KMS-11 (cell line): ENCODE results near the gene MFSD11.
"Not testable (repeated sequence)": the region's sequence is repeated elsewhere in the genome, so short reads cannot be mapped to it uniquely, and the experiment has no call there.

Source experiments
- H2AFZ ChIP-seq: fragments of 200-600 bp; sonication (generic); 2 replicates; pipeline ENCODE4 v1.6.1; 2016; ENCODE audit warnings: antibody characterized with exemption, mixed run types, low read depth
- H3K27ac ChIP-seq: fragments of 200-600 bp; sonication (generic); 2 replicates; pipeline ENCODE4 v1.6.1; 2016; ENCODE audit warnings: mild to moderate bottlenecking, mixed run types
- H3K27me3 ChIP-seq: fragments of 200-600 bp; sonication (generic); 2 replicates; pipeline ENCODE4 v1.6.1; 2017; ENCODE audit warnings: mild to moderate bottlenecking, low read depth, mixed run types, moderate library complexity; ENCODE audit not compliant: insufficient read depth
- H3K36me3 ChIP-seq: fragments of 200-600 bp; sonication (generic); 2 replicates; pipeline ENCODE4 v1.6.1; 2017; ENCODE audit warnings: mild to moderate bottlenecking, mixed run types; ENCODE audit not compliant: insufficient read depth
- H3K4me1 ChIP-seq: fragments of 200-600 bp; sonication (generic); 2 replicates; pipeline ENCODE4 v1.6.1; 2016; ENCODE audit warnings: mild to moderate bottlenecking, low read depth, mixed run types; ENCODE audit not compliant: poor library complexity, severe bottlenecking
- H3K4me2 ChIP-seq: fragments of 200-600 bp; sonication (generic); 2 replicates; pipeline ENCODE4 v1.7.0; 2016; ENCODE audit warnings: mild to moderate bottlenecking, mixed run types
- H3K4me3 ChIP-seq: fragments of 200-600 bp; sonication (generic); IDR thresholded peaks from 2 replicates; pipeline ENCODE4 v1.6.1; 2017; ENCODE audit warnings: low read depth, low read length, mixed read lengths; ENCODE audit not compliant: insufficient read depth
- H3K79me2 ChIP-seq: fragments of 200-600 bp; sonication (generic); 2 replicates; pipeline ENCODE4 v1.6.1; 2016; ENCODE audit warnings: low read depth, mixed run types; ENCODE audit not compliant: insufficient read depth
- H3K9ac ChIP-seq: fragments of 200-600 bp; sonication (generic); 2 replicates; pipeline ENCODE4 v1.6.1; 2016; ENCODE audit warnings: mild to moderate bottlenecking, mixed run types
- H4K20me1 ChIP-seq: fragments of 200-600 bp; sonication (generic); 2 replicates; pipeline ENCODE4 v1.6.1; 2016; ENCODE audit warnings: mild to moderate bottlenecking, mixed run types; ENCODE audit not compliant: insufficient read depth
- CTCF ChIP-seq: fragments of 200-600 bp; sonication (generic); conservative IDR thresholded peaks from 2 replicates; pipeline ENCODE4 v1.6.1; 2017; ENCODE audit warnings: low read depth, mild to moderate bottlenecking, antibody characterized with exemption, low read length, moderate library complexity, mixed read lengths

The MFSD11 gene

GRCh38 chr17:76722279-76722678 lies 15.6 kb upstream of the MFSD11 start:
- no peak overlapping the region for H3K27ac ChIP-seq
- TF ChIP-seq CTCF, result no peak
- no peak overlapping the region for H3K9ac ChIP-seq
- peaks cover 49% of the 10 kb centered on the region for H3K79me2 ChIP-seq
- no peaks in the 10 kb centered on the region for H3K27me3 ChIP-seq
- peaks cover 36% of the 10 kb centered on the region; the same call in 1 of the 2 replicates for H3K36me3 ChIP-seq
- peaks cover 53% of the 10 kb centered on the region for H3K4me1 ChIP-seq
- H4K20me1 ChIP-seq, result peaks cover 8% of the 10 kb centered on the region; the same call in 1 of the 2 replicates
- H2AFZ ChIP-seq, result no peak overlapping the region
- no peak overlapping the region for H3K4me2 ChIP-seq
- H3K4me3 ChIP-seq, result no peak overlapping the region

- not testable (repeated sequence) for H3K4me2 ChIP-seq, H3K4me3 ChIP-seq, H3K9ac ChIP-seq, H4K20me1 ChIP-seq, H2AFZ ChIP-seq, H3K27ac ChIP-seq, H3K27me3 ChIP-seq
- Histone ChIP-seq H3K36me3 (peaks cover 36% of the 10 kb centered on the region; the same call in 1 of the 2 replicates), H3K4me1 (peaks cover 53% of the 10 kb centered on the region), H3K79me2 (peaks cover 55% of the 10 kb centered on the region)
These were observed 14.9 kb upstream of the MFSD11 start for GRCh38 chr17:76722977-76723376.

GRCh38 chr17:76723812-76724211 lies 14.1 kb upstream of the MFSD11 start:
- Histone ChIP-seq H3K4me2 (peak overlapping the region; percentile 15; the same call in 1 of the 2 replicates), H3K79me2 (peaks cover 63% of the 10 kb centered on the region), H2AFZ (no peak overlapping the region), H4K20me1 (peaks cover 8% of the 10 kb centered on the region; the same call in 1 of the 2 replicates), H3K4me1 (peaks cover 53% of the 10 kb centered on the region), H3K27ac (no peak overlapping the region), H3K9ac (no peak overlapping the region), H3K36me3 (peaks cover 33% of the 10 kb centered on the region; the same call in 1 of the 2 replicates), H3K27me3 (no peaks in the 10 kb centered on the region), H3K4me3 (no peak overlapping the region)
- TF ChIP-seq CTCF, result no peak

- peak overlapping the region; percentile 97 for H3K9ac ChIP-seq
- peak overlapping the region; percentile 8; the same call in 1 of the 2 replicates for H2AFZ ChIP-seq
- peaks cover 80% of the 10 kb centered on the region for H3K79me2 ChIP-seq
- peaks cover 15% of the 10 kb centered on the region; the same call in 1 of the 2 replicates for H3K36me3 ChIP-seq
- H3K4me2 ChIP-seq, result peak overlapping the region; percentile 33
- H3K27ac ChIP-seq, result peak overlapping the region; percentile 98
- H3K4me3 ChIP-seq, result no peak overlapping the region
- no peak for TF ChIP-seq CTCF
- no peaks in the 10 kb centered on the region for H3K27me3 ChIP-seq
- H3K4me1 ChIP-seq, result peaks cover 47% of the 10 kb centered on the region
- H4K20me1 ChIP-seq, result peaks cover 8% of the 10 kb centered on the region; the same call in 1 of the 2 replicates
These were observed 12.2 kb upstream of the MFSD11 start for GRCh38 chr17:76725580-76726230.

- Histone ChIP-seq H4K20me1 (peaks cover 8% of the 10 kb centered on the region; the same call in 1 of the 2 replicates), H3K9ac (peak within 1 kb of the TSS; percentile 97), H3K36me3 (peaks cover 10% of the 10 kb centered on the region; the same call in 1 of the 2 replicates), H3K27me3 (no peaks in the 10 kb centered on the region), H3K27ac (peak within 1 kb of the TSS; percentile 98), H2AFZ (peak within 1 kb of the TSS; percentile 48), H3K4me3 (no peak within 1 kb of the TSS), H3K79me2 (peaks cover 84% of the 10 kb centered on the region), H3K4me1 (peaks cover 47% of the 10 kb centered on the region), H3K4me2 (peak within 1 kb of the TSS; percentile 89)
- TF ChIP-seq CTCF, result no peak
These were observed 11.6 kb upstream of the MFSD11 start, which contains the start of gene JMJD6 for GRCh38 chr17:76726231-76726775. Gene JMJD6, minus strand, starts transcription at chr17:76726606. Its CDS starts 131 bp downstream, at chr17:76726475.
